Skeletal muscle tissue (tissue), 4 donors: Measurements from ENCODE around the gene ACTR3. TPM values are rescaled to one million over a fixed set of nuclear protein-coding genes. Genes with fewer than 3 reads are reported as not detected.
A peak's percentile ranks its signal among the peaks of the same experiment; 100 is the strongest.

ENCODE experiments used
- H3K27ac ChIP-seq: one replicate; pipeline ENCODE4 v1.7.0; 2013; ENCODE audit warnings: mild to moderate bottlenecking, low read depth, low read length, inconsistent platforms
- H3K27me3 ChIP-seq, 3 donors: one replicate each; pipeline ENCODE4 v1.7.0; 2013; ENCODE audit warnings: low read length in 3 of 3; ENCODE audit not compliant: control insufficient read depth in 3 of 3, insufficient read depth in 3 of 3
- H3K36me3 ChIP-seq, 3 donors: one replicate each; pipeline ENCODE4 v1.7.0; 2013; ENCODE audit warnings: low read length in 3 of 3; ENCODE audit not compliant: control insufficient read depth in 3 of 3, insufficient read depth in 3 of 3
- H3K4me1 ChIP-seq, 3 donors: one replicate each; pipeline ENCODE4 v1.7.0; 2013; ENCODE audit warnings: low read length in 3 of 3, mild to moderate bottlenecking in 3 of 3; ENCODE audit not compliant: control insufficient read depth in 3 of 3, insufficient read depth in 3 of 3
- H3K4me3 ChIP-seq, 3 donors: one replicate each; pipeline ENCODE4 v1.7.0; 2013; ENCODE audit warnings: low read length in 3 of 3
- H3K9ac ChIP-seq, 3 donors: one replicate each; pipeline ENCODE4 v1.7.0; 2013; ENCODE audit warnings: low read length in 3 of 3, mild to moderate bottlenecking in 3 of 3, moderate library complexity in 2 of 3, low read depth in 1 of 3
- H3K9me3 ChIP-seq, 3 donors: one replicate each; pipeline ENCODE4 v1.7.0; 2013; ENCODE audit warnings: low read length in 3 of 3; ENCODE audit not compliant: control insufficient read depth in 3 of 3
- total RNA-seq: library from RNA; depleted of rRNA; stranded (reverse); fragments of >200 nt; gene quantifications from one replicate; pipeline ENCODE4 v1.2.3, GENCODE V29; 2014
- donor health status: Osteomylitis.

The ACTR3 gene
- total RNA-seq, 1 donor from 2014 or later, result 40.7 TPM

DNA sequence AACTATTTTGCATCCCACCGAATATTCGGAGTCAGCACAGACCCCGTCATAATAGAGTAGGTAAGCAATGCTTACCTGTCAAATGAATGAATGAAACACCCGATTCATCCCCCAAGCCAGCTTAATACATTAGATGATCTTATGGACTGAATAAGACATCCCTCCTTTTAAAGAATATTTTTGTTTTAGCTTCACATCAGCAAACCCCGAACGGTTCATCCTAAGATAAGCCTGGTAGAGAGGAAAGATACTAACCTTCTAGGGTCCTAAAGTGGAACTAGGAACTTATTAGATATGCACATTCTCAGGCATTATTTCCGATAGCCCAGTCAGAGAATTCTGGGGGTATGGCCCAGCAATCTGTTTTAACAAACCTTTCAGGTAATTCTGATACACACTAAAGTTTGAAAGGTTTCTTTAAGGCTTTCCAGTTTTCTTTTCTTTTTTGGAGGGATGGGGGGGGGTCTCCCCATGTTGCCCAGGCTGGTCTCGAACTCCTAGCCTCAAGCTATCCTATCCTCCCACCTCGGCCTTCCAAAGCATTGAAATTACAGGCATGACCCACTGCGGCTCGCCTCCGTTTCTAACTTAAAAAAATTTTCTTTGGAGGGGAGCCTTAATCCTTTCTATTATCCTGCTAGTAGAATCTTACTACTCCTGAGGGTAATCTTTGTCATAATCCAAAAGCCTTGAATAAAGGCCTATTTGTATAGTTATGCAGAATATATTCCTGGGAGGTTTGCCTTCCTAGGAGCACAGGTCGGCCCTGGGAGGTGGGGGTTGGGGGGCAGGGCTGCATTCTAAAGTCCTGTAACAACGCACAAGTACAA is 1.0 kb upstream of the ACTR3 start:
- Histone ChIP-seq H3K9ac (peak overlapping the region; percentile 76 to 94 (median 82)), H3K36me3 (no peaks in the 10 kb centered on the region), H3K27ac (peak overlapping the region; percentile 98), H3K4me3 (peak overlapping the region; percentile 78 to 90 (median 89)), H3K4me1 (peaks cover 9 to 30% (median 19%) of the 10 kb centered on the region in 3 donors), H3K9me3 (no peaks in the 10 kb centered on the region), H3K27me3 (no peaks in the 10 kb centered on the region)

DNA sequence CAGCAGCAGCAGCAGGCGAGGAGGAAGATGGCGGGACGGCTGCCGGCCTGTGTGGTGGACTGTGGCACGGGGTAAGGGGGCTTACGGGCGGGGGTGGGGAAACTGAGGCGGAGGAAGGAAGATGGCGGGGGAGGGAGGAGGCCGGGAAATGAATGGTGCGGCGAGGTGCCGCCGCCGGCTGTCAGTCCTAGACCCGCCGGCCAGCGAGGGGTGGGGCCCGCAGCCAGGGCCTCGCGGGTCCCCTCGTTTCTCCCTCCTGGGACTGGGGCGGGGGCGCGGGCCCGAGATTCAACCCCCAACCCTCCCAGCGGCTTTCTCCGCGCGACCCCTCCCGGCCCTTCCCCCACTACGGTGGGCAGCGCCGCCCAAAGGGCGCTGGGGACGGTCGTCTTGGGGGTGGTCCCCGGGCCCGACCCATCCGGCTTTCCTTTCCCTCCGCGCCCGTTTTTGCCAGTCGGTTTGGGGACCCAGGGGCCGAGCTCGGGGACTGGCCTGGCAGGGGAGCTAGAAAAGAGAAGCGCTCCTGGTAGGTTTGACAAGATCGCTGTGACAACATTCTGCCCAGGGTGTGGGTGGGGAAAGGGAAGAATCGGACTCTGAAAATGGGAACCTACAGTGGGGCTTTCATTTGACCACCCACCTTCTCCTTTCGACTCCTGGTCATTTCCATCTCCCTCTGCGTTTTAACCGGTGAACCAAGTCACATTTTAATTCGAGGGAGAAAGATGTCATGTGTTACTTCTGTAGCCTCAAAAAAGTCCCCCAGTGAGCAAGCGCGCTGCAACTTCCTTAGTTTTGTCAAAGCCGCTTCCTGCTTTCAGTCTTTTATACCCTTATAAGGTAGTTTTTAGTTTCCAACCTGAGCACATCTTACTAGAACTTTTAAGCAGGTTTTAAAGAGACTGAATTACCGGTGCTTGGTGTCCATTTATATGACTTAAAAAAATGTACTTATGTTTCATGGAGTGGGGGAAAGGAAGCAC is 655 bp downstream of the ACTR3 start:
- Histone ChIP-seq H3K27me3 (no peaks in the 10 kb centered on the region), H3K4me3 (peak overlapping the region; percentile 88 to 94 (median 91)), H3K9me3 (no peaks in the 10 kb centered on the region), H3K27ac (peak overlapping the region; percentile 98), H3K9ac (peak overlapping the region; percentile 90 to 98 (median 91)), H3K4me1 (peaks cover 12 to 40% (median 30%) of the 10 kb centered on the region in 3 donors), H3K36me3 (no peaks in the 10 kb centered on the region)

DNA sequence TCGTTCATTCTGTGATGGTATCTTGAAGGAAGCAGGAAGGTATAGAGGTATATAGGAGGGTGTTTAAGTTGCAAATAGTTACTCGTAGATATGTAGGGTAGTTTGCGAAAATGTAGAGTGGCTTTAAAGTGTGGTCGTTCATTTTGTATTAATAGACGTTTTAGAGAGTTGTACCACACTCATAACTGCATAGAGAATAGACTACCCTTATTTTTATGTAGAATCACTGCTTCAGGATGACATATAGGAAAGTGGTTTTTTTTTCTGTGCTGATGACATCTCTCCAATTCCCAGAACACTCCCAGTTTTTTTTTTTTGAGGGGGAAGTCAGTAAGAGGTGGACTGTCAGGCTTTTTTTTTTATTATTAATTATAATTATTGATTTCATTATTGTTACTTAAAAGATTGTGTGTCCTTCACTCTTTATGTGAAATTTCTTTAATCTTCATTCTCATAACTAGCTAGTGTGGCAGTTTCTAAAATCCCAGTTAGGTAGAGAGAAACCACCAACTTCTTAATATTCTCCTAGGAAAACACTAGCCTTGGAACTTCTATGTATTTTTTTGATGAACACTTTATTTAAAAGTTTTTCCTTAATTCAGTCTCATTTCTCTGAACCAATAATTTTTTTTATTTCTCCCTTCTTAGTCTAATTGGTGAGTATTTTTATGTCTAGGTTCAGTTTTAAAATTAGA is 1.5 kb downstream of the ACTR3 start:
- Histone ChIP-seq H3K27me3 (no peaks in the 10 kb centered on the region), H3K4me3 (peak overlapping the region; percentile 88 to 94 (median 91)), H3K9me3 (no peaks in the 10 kb centered on the region), H3K4me1 (peaks cover 10 to 38% (median 34%) of the 10 kb centered on the region in 3 donors), H3K27ac (peak overlapping the region; percentile 98), H3K9ac (peak overlapping the region; percentile 90 to 98 (median 91)), H3K36me3 (no peaks in the 10 kb centered on the region)

DNA sequence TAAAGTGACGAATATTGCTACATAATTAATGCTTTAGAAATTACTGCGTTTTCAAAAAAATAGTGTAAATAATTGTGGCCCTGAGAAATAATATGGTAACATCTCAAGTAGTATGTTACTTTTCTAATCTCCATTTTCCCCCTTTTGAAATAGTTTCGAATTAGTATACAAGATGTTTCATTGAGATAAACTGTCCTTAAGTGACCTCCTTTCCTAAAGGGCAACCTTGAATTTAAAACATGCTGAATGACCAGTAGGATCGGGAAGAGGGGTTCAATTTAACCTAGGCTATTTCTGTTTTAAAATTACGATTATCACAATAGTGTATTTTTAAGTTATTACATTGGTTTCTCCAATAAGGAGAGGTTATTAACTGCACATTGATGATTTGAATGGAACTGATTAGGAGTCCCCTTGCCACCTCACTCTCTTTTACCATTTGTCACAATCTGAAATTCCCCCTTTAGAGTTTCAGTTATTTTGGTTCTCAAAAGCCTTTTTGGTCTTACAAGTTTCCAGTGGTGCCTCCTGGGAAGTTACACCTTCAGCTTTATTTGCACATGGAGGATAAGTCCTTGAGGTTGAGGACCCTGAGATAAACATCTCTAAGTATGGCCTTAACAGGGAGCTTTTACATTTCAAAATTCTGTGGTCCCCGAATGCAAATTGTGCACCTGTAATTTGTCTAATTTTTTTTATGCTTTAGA is 2.3 kb downstream of the ACTR3 start:
- H3K27ac ChIP-seq, result peak overlapping the region; percentile 1
- H3K4me1 ChIP-seq, result peaks cover 8 to 40% (median 37%) of the 10 kb centered on the region in 3 donors

DNA sequence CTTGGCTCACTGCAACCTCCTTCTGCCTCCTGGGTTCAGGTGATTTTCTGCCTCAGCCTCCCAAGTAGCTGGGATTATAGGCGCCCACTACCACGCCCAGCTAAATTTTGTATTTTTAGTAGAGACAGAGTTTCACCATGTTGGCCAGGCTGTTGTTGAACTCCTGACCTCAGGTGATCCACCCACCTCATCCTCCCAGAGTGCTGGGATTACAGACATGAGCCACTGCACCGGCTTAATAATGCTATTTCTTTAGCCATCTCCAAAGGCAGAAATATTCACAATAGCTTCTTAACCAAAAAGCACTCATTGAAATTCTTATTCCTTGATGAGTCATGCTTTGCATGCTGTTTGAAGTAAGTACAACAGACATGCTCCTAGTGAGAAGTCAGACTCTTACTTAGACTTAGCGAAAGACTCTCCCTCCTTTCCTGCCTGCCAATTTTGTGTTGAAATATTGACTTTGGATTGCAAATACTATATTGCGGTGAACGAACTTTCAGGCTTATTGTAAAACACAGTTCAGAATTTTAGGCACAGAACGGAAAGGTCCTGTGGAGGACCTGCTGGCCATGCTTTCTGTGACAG is 4.4 kb downstream of the ACTR3 start:
- Histone ChIP-seq H3K4me1 (peaks cover 13 to 45% (median 32%) of the 10 kb centered on the region in 3 donors), H3K27me3 (no peaks in the 10 kb centered on the region), H3K27ac (peak overlapping the region; percentile 33), H3K9me3 (no peaks in the 10 kb centered on the region), H3K36me3 (no peaks in the 10 kb centered on the region), H3K9ac (peak overlapping the region in 1 of 3 donors; percentile 12), H3K4me3 (no peak overlapping the region)

More for the DNA sequence above, 2.3 kb downstream of the ACTR3 start:
- Histone ChIP-seq H3K36me3 (no peaks in the 10 kb centered on the region), H3K9ac (peak overlapping the region in 2 of 3 donors; percentile 35 to 69), H3K27me3 (no peaks in the 10 kb centered on the region), H3K9me3 (no peaks in the 10 kb centered on the region), H3K4me3 (peak overlapping the region in 2 of 3 donors; percentile 15 to 94)

DNA sequence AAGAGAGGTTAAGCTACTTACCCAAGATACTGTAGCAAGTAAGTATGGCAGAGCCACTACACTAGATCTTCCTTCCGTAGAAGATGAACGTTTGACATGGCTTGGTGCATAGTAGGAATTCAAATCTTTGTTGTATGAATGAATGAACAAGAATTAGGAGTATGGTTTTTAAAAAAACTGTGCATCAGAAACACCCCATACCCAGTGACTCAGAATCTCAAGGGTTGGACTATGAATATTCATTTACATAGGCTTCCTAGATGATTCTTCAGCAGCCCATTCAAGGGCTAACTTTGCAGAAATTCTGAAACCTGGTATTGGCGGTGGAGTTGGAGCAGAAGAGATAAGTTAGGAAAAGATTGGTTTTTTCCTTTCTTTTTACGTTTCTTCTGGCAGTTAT is 5.4 kb downstream of the ACTR3 start:
- Histone ChIP-seq H3K4me1 (peaks cover 13 to 45% (median 32%) of the 10 kb centered on the region in 3 donors), H3K4me3 (no peak overlapping the region), H3K27ac (no peak overlapping the region), H3K9ac (no peak overlapping the region), H3K36me3 (no peaks in the 10 kb centered on the region), H3K27me3 (no peaks in the 10 kb centered on the region), H3K9me3 (no peaks in the 10 kb centered on the region)

DNA sequence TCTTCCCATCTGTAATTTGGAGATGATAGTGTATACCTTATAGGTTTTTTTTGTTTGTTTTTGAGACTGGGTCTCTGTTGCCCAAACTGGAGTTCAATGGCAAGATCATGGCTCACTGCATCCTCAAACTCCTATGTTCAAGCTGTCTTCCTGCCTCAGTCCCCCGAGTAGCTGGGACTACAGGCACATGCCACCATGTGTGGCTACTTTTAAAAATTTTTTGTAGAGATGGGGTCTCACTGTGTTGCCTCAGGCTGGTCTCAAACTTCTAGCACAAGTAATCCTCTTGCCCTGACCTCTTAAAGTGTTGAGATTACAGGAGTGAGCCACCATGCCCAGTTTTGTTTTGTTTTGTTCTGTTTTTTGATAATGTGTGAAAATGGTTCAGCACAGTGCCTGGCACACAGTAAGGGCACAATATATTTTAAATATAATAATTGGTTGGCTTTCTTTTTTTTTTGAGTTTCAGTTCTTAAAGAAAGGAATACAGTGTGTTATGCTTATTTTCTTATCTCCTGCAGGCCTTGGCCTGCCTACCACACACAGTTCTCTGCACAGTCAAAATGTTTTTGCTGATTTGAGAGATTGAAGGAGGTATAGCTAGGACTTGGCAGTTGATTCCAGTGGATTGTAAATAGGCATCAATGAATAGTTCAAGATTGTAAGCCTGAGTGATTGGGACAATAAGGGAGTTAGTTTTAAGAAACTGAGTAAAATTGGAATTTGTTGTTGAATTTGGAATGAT is 6.1 kb downstream of the ACTR3 start:
- H3K27me3 ChIP-seq, result no peaks in the 10 kb centered on the region
- no peak overlapping the region for H3K4me3 ChIP-seq
- no peaks in the 10 kb centered on the region for H3K9me3 ChIP-seq
- H3K36me3 ChIP-seq, result no peaks in the 10 kb centered on the region
- H3K27ac ChIP-seq, result no peak overlapping the region
- H3K4me1 ChIP-seq, result peaks cover 13 to 45% (median 32%) of the 10 kb centered on the region in 3 donors
- no peak overlapping the region for H3K9ac ChIP-seq

DNA sequence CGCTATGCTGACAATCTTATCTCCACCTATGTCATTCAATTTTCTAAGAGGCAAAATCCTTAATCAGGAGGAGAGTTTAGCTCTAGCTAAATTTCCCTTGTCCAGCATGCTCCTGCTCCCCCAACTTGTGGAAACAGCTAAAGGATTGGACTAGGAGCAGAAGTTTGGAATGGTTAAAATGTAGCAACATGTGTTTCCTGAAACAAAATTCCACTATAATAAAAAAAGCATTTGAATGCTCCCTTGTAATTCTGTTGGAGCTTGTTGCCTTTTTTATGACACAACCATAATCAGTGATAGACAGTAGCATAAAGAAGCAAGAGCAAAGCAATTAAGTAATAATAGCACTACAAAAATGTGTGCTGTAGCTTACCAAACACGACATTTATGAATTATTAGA is 6.9 kb downstream of the ACTR3 start:
- H3K27me3 ChIP-seq, result no peaks in the 10 kb centered on the region
- no peaks in the 10 kb centered on the region for H3K36me3 ChIP-seq
- peaks cover 13 to 42% (median 32%) of the 10 kb centered on the region in 3 donors for H3K4me1 ChIP-seq
- no peak overlapping the region for H3K27ac ChIP-seq
- no peaks in the 10 kb centered on the region for H3K9me3 ChIP-seq
- peak overlapping the region in 1 of 3 donors; percentile 40 for H3K9ac ChIP-seq
- H3K4me3 ChIP-seq, result no peak overlapping the region
